ENCODE measurements around the gene DENND4A.

GRCh38 chr15:65836665-65837064 lies 44.6 kb upstream of the DENND4A start:
- TF ChIP-seq CTCF (IDR thresholded peaks at IDR 0.05 in 8 of 11, conservative IDR thresholded peaks at IDR 0.05 in 3 of 11) (peak in 7 of 11 experiments; percentile 11 to 33 (median 29)), POLR2A (IDR thresholded peaks at IDR 0.05) (no peak), POLR2AphosphoS5 (IDR thresholded peaks at IDR 0.05) (no peak)

Data from spleen (tissue), 7 donors.